ES-I3 (cell line): ENCODE results near the gene ZNF497.
"Not testable (repeated sequence)": the region's sequence is repeated elsewhere in the genome, so short reads cannot be mapped to it uniquely, and the experiment has no call there.

Experiments
- H3K36me3 ChIP-seq: 2 replicates; pipeline ENCODE4 v1.6.1; 2013; ENCODE audit warnings: mild to moderate bottlenecking, low read length, control low read depth, moderate library complexity; ENCODE audit not compliant: insufficient read depth
- H3K4me1 ChIP-seq: 2 replicates; pipeline ENCODE4 v1.6.1; 2013; ENCODE audit warnings: mild to moderate bottlenecking, control low read depth, low read length; ENCODE audit not compliant: insufficient read depth
- H3K9ac ChIP-seq: 2 replicates; pipeline ENCODE4 v1.6.1; 2013; ENCODE audit warnings: low read depth, mild to moderate bottlenecking, low read length, moderate library complexity
- H3K9me3 ChIP-seq: 2 replicates; pipeline ENCODE4 v1.6.1; 2013; ENCODE audit warnings: mild to moderate bottlenecking, low read length, moderate library complexity; ENCODE audit not compliant: control insufficient read depth, insufficient read depth

The ZNF497 gene

GRCh38 chr19:58332697-58333096 is 29.9 kb downstream of the ZNF497 start:
- Histone ChIP-seq H3K36me3 (no peaks in the 10 kb centered on the region), H3K9me3 (no peaks in the 10 kb centered on the region), H3K9ac (no peak overlapping the region), H3K4me1 (peaks cover 4% of the 10 kb centered on the region; the same call in 1 of the 2 replicates)

DNA sequence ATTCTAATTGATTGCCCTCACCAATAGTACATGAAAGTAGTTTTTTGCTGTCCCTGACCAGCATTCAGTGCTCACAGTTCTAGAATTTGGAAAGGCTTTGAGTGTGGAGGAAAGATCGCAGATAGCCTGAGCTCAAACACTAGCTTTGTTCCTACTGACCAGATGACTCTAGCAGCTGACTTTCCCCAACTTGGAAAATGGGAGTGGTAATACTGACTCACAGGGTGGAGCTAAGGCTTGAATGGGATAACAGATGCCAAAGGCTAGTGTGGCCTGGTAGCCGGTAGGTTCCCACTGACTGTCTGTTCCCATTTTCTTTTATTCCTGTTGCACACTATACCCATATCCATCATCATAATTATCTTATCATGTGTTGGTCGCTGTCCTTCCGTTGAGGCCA is 32.1 kb downstream of the ZNF497 start:
- Histone ChIP-seq H3K9me3 (no peaks in the 10 kb centered on the region), H3K36me3 (no peaks in the 10 kb centered on the region), H3K9ac (no peak overlapping the region), H3K4me1 (peaks cover 9% of the 10 kb centered on the region)

GRCh38 chr19:58328999-58329398 is 33.6 kb downstream of the ZNF497 start:
- no peaks in the 10 kb centered on the region for H3K9me3 ChIP-seq
- H3K4me1 ChIP-seq, result peaks cover 9% of the 10 kb centered on the region
- no peaks in the 10 kb centered on the region for H3K36me3 ChIP-seq
- H3K9ac ChIP-seq, result no peak overlapping the region

DNA sequence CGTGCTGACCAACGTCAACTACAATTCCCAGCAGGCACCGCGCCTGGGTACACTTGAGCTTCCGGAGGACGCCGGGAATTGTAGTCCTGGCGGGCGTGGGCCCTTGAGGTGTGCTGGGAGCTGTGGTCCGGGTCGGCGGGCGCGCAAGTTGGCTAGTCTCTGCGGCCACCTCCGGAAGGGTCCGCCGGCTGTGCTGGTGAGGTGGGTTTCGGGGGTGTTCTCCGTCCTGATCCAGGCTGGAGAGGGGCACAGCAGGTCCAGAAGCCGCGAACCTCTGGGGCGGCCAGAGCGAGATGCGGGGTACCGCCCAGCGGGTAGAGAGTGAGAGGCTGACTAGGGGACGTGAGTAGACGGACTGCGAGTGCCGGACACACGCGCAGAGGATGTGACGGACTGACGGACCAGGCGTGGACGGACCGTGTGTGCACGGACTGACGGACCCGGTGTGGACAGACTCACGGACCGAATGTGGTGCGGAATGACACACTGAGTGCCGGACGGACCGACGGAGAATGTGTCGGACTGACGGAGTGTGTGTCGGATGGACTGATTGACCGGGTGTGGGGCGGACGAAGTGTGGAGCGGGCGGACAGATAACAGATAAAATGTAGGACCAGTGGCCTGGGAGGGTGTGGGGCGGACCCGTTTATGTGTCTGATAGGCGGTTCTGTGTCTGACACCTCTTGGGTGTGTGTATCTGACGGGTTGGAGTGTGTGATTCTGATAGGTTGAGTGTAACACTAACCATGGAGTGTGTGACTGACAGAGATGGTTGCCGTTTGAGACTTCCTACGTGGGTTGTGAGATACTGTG is 35.4 kb downstream of the ZNF497 start, which contains the start of gene ZSCAN22:
Gene ZSCAN22, plus strand, starts transcription at position 81 of the 813 bp plus-strand sequence. CDS start 7,809 bp downstream, outside the sequence.
- peak within 1 kb of the TSS; percentile 85 for H3K9ac ChIP-seq
- H3K36me3 ChIP-seq, result no peaks in the 10 kb centered on the region; the same call in 1 of the 2 replicates
- H3K4me1 ChIP-seq, result peaks cover 9% of the 10 kb centered on the region
- no peaks in the 10 kb centered on the region for H3K9me3 ChIP-seq

DNA sequence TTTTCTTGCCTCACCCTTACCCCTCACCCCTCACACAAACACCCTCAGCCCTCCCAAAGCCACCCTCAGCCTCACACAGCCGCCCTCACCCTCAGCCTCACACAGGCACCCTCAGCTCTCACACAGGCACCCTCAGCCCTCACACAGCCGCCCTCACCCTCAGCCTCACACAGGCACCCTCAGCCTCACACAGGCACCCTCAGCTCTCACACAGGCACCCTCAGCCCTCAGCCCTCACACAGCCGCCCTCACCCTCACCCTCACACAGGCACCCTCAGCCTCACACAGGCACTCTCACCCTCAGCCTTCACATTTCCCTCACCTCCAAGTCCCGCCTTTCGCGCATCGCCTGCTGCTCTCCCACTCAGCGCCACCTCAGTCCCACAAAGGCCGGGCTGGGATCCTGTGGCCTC is 36.0 kb downstream of the ZNF497 start:
- Histone ChIP-seq H3K9ac (peak overlapping the region; percentile 85), H3K4me1 (peaks cover 9% of the 10 kb centered on the region), H3K36me3 (no peaks in the 10 kb centered on the region; the same call in 1 of the 2 replicates), H3K9me3 (no peaks in the 10 kb centered on the region)

DNA sequence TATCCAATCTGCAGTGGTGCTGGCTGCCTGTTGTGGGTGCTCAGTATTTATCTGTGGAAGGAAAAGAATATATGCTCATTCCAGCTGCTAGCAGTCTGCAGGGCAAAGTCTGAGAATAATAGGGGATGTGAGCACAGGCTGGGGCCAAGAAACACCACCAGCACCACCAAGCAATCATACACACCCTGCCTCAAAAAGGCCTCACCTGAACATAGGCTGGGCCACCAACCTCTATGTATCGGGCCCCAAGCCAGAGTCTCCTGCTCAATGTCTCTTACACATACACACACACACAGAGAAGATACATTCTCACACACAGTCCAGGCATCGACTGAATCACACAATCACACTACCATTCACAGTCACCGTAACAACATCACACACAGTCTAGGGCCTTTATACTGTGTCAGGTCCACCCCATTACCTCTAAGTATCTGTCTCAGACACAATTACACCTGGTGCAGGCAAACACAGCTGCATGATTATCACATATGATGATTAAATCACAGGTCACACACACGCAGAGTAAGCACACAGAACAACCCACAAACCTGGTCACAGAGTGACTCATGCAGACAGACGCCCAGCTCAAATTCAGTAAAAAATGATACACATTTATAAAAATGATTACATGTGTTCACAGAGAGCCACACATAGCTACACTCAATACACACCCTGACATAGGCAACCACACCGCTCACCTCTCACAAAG is 37.1 kb downstream of the ZNF497 start:
- Histone ChIP-seq H3K4me1 (peaks cover 5% of the 10 kb centered on the region; the same call in 1 of the 2 replicates), H3K9ac (peak overlapping the region; percentile 85; the same call in 1 of the 2 replicates), H3K36me3 (no peaks in the 10 kb centered on the region; the same call in 1 of the 2 replicates), H3K9me3 (no peaks in the 10 kb centered on the region)

DNA sequence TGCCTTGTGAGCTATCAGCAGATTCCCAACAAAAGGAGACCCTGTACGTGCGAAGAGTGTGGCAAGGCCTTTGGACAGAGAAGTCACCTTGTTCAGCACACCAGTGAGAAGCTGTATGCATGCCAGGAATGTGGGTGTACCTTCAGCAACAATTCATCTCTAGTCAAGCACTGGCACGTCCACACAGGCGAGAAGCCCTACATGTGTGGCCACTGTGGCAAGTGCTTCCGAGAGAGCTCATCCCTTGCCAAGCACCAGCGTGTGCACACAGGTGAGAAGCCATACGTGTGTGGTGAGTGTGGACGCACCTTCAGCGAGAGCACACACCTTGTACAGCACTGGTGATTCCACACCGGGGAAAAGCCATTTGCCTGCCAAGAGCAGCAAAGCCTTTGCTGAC is 43.3 kb downstream of the ZNF497 start:
- no peaks in the 10 kb centered on the region; the same call in 1 of the 2 replicates for H3K36me3 ChIP-seq
- no peaks in the 10 kb centered on the region for H3K9me3 ChIP-seq
- no peak overlapping the region for H3K9ac ChIP-seq
- H3K4me1 ChIP-seq, result no peaks in the 10 kb centered on the region

GRCh38 chr19:58318297-58318696 is 44.3 kb downstream of the ZNF497 start:
- Histone ChIP-seq H3K36me3 (no peaks in the 10 kb centered on the region; the same call in 1 of the 2 replicates), H3K4me1 (no peaks in the 10 kb centered on the region), H3K9me3 (no peaks in the 10 kb centered on the region), H3K9ac (no peak overlapping the region)

DNA sequence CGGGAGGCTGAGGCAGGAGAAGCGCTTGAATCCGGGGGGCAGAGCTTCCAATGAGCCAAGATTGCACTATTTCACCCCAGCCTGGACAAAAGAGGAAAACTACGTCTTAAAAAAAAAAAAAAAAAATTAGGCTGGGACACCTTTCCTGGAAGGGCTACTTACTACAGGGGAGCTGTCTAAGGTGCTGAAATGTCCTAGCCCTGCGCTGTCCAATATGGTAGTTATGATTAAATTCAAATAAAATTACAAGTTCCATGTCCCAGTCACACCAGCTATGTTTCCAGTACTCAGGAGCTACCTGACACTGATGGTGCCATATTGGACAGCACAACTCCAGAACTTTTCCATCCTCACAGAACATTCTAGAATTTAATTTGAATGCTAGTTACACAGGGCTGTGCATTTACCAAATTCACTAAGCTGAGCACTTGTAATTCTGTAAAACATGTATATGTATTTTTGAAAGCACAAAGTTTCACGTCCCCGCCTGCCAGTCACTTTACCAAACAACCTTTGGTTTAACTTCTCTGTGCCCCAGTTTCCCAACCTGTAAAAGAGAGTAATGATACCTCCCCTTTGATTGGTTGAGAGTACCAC is 45.0 kb downstream of the ZNF497 start:
- peaks cover 7% of the 10 kb centered on the region; the same call in 1 of the 2 replicates for H3K36me3 ChIP-seq
- H3K4me1 ChIP-seq, result no peaks in the 10 kb centered on the region
- no peaks in the 10 kb centered on the region for H3K9me3 ChIP-seq
- no peak overlapping the region for H3K9ac ChIP-seq

DNA sequence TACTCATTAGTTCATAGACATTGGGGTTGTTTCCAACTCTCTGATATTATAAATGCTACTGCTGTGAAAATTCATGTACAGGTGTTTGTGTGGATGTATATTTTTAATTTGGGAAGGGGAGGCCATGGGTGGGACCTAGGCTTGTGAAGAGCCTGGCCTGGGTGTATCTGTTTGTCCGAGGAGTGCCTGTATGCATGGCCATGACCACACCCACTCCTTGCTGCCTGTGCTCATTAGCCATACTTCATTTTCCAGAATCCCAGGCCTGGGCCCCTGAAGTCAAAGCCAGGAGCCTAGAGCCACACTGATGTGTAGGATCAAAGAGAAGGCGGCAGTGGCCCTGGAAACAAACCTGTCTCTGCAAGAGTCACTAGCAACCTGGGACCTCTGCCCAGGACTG is 47.0 kb downstream of the ZNF497 start:
- Histone ChIP-seq H3K36me3 (peaks cover 21% of the 10 kb centered on the region), H3K9ac (no peak overlapping the region), H3K4me1 (no peaks in the 10 kb centered on the region), H3K9me3 (no peaks in the 10 kb centered on the region)

- Histone ChIP-seq H3K4me1 (no peaks in the 10 kb centered on the region), H3K36me3 (peaks cover 33% of the 10 kb centered on the region)
Measured at GRCh38 chr19:58311345-58311865, 51.1 kb downstream of the ZNF497 start.

GRCh38 chr19:58310685-58311084 is 51.9 kb downstream of the ZNF497 start:
- not testable (repeated sequence) for H3K4me1 ChIP-seq

More at GRCh38 chr19:58311345-58311865, 51.1 kb downstream of the ZNF497 start:
- Histone ChIP-seq H3K9me3 (no peaks in the 10 kb centered on the region), H3K9ac (no peak overlapping the region)

DNA sequence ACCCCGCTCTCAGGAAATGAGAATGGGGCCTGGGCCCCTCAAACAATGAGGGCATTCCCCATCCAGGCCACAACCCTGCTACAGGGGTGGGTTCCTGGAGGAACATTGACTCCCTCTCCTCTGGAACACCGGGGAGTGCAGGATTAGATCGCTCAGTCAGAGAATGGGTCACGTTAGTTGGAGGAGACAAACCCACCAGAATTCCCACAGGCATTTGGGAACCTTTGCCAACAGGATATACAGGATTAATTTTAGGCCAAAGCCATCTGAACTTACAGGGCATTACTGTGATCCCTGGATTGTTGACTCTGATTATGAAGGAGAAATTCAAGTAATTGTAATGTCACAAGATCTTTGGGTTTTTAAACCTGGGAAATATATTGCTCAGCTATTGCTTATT is 54.8 kb downstream of the ZNF497 start:
- H3K4me1 ChIP-seq, result peaks cover 4% of the 10 kb centered on the region; the same call in 1 of the 2 replicates
- no peak overlapping the region for H3K9ac ChIP-seq
- no peaks in the 10 kb centered on the region for H3K9me3 ChIP-seq
- peaks cover 28% of the 10 kb centered on the region for H3K36me3 ChIP-seq

More at GRCh38 chr19:58310685-58311084, 51.9 kb downstream of the ZNF497 start:
- peaks cover 33% of the 10 kb centered on the region for H3K36me3 ChIP-seq
- H3K9me3 ChIP-seq, H3K9ac ChIP-seq: not testable (repeated sequence)

- no peaks in the 10 kb centered on the region for H3K9me3 ChIP-seq
- H3K36me3 ChIP-seq, result peaks cover 13% of the 10 kb centered on the region; the same call in 1 of the 2 replicates
- peak overlapping the region; percentile 92 for H3K9ac ChIP-seq
- peaks cover 4% of the 10 kb centered on the region; the same call in 1 of the 2 replicates for H3K4me1 ChIP-seq
Measured at GRCh38 chr19:58305932-58306323, 56.6 kb downstream of the ZNF497 start.
